K562 (cell line): Measurements from ENCODE around the gene CFAP70. TPM values are rescaled to one million over a fixed set of nuclear protein-coding genes. Genes with fewer than 3 reads are reported as not detected.

Experiments
- ATF2 ChIP-seq: sonication (generic); formaldehyde crosslinking; IDR thresholded peaks from 2 replicates; pipeline ENCODE4 v1.8.1; 2022; ENCODE audit warnings: missing genetic modification reagents
- CHD4 ChIP-seq: fragments of 200-600 bp; sonication (generic); IDR thresholded peaks from 3 replicates; pipeline ENCODE4 v1.6.1; 2012; ENCODE audit warnings: low read depth, mild to moderate bottlenecking, mixed read lengths, low read length, inconsistent platforms; ENCODE audit not compliant: insufficient read depth, insufficient replicate concordance, poor library complexity, severe bottlenecking
- CLOCK ChIP-seq: fragments of 250-450 bp; sonication (Bioruptor Pico); IDR thresholded peaks from 2 replicates; pipeline ENCODE4 v1.4.0; 2020; ENCODE audit warnings: mild to moderate bottlenecking, moderate library complexity, borderline replicate concordance
- E2F1 ChIP-seq: sonication (generic); formaldehyde crosslinking; IDR thresholded peaks from 2 replicates; pipeline ENCODE4 v1.8.1; 2023; ENCODE audit warnings: mild to moderate bottlenecking, missing genetic modification reagents, moderate library complexity
- GABPB2 ChIP-seq: fragments of 250-450 bp; sonication (Bioruptor Pico); conservative IDR thresholded peaks from 2 replicates; pipeline ENCODE4 v1.5.1; 2021; ENCODE audit warnings: mild to moderate bottlenecking
- GATAD2B ChIP-seq: fragments of 450-650 bp; IDR thresholded peaks from 2 replicates; pipeline ENCODE4 v1.6.1; 2017; ENCODE audit warnings: mild to moderate bottlenecking, borderline replicate concordance
- KAT8 ChIP-seq: fragments of 450-650 bp; IDR thresholded peaks from 2 replicates; pipeline ENCODE4 v1.6.1; 2016; ENCODE audit warnings: low read depth, mild to moderate bottlenecking
- MAFF ChIP-seq: IDR thresholded peaks from 2 replicates; pipeline ENCODE4 v1.6.1; 2012; ENCODE audit warnings: low read length, improper control_type of control experiment
- NRF1 ChIP-seq, 2 experiments: fragments of 450-650 bp; IDR thresholded peaks in 1 of 2; conservative IDR thresholded peaks in 1 of 2; 2 replicates each; pipeline ENCODE4 v1.6.1; 2014; ENCODE audit warnings: mild to moderate bottlenecking in 2 of 2
- NUFIP1 ChIP-seq: fragments of 450-650 bp; IDR thresholded peaks from 2 replicates; pipeline ENCODE4 v1.6.1; 2018; ENCODE audit not compliant: partially characterized antibody
- TCF7 ChIP-seq: sonication (generic); IDR thresholded peaks from 2 replicates; pipeline ENCODE4 v1.6.1; 2016; ENCODE audit warnings: antibody characterized with exemption, borderline replicate concordance
- TFE3 ChIP-seq: fragments of 450-650 bp; formaldehyde crosslinking; IDR thresholded peaks from 2 replicates; pipeline ENCODE4 v1.4.0; 2020; ENCODE audit warnings: mild to moderate bottlenecking, mixed read lengths
- TRIM28 ChIP-seq: fragments of 450-650 bp; IDR thresholded peaks from 2 replicates; pipeline ENCODE4 v1.6.1; 2017
- ZMIZ1 ChIP-seq, 2 experiments: fragments of 150-350 bp in 1 of 2; IDR thresholded peaks; 2 replicates each; pipeline ENCODE4 v1.6.1; 2012 to 2016; ENCODE audit warnings: low read depth in 2 of 2, low read length in 2 of 2, mild to moderate bottlenecking in 1 of 2, moderate library complexity in 1 of 2
- polyA plus RNA-seq, 8 experiments: library from polyadenylated mRNA; depleted of rRNA in 4 of 8; stranded (reverse) in 5 of 8; unstranded in 3 of 8; fragments of >200 nt; fragmentation: Nextera tagmentation in 2 of 8; fragmentation: Illumina TruSeq in 1 of 8; extraction: Ambion mirVana in 2 of 8; extraction: Trizol in 1 of 8; gene quantifications; 2 replicates each; pipeline versions ENCODE4 v1.2.1 to v1.2.3, GENCODE V29; 2011 to 2014; ENCODE audit warnings: inconsistent platforms in 1 of 8, missing spikeins in 1 of 8
- total RNA-seq, 7 experiments: library from RNA; depleted of rRNA in 6 of 7; stranded (reverse); fragments of >200 nt in 6 of 7; fragmentation: Illumina TruSeq in 2 of 7; extraction: Trizol in 2 of 7; gene quantifications; 2 replicates each; pipeline versions ENCODE4 v1.2.1 to v1.2.3, GENCODE V29; 2011 to 2021; ENCODE audit warnings: low replicate concordance in 1 of 7

CFAP70 gene
- total and polyA plus RNA-seq, 9 of the 15 experiments (the other 6 are each of a cell fraction or from before 2014, with no cell fraction given), result 0.27 to 1.6 (median 0.86) TPM

- TF ChIP-seq CHD4, result no peak
- no peak for TF ChIP-seq MAFF
- TF ChIP-seq KAT8, result no peak
- TF ChIP-seq GABPB2 (CRISPR knock-in tag), result no peak
- peak in 1 of 2 experiments; percentile 75; a peak in 1 of 4 replicates for TF ChIP-seq ZMIZ1 (IDR thresholded peaks at IDR 0.05; ENCODE audit: low read depth in 2 of 2, low read length in 2 of 2)
- peak; percentile 37; the same call in 1 of the 2 replicates for TF ChIP-seq TCF7
- TF ChIP-seq TRIM28, result no peak
- peak; percentile 70; the same call in 1 of the 2 replicates for TF ChIP-seq CLOCK
- TF ChIP-seq NRF1 (conservative IDR thresholded peaks at IDR 0.05 in 1 of 2, IDR thresholded peaks at IDR 0.05 in 1 of 2), result peak; percentile 49 to 63
- peak; percentile 32; the same call in 1 of the 2 replicates for TF ChIP-seq TFE3 (CRISPR knock-in tag)
- TF ChIP-seq E2F1 (CRISPR knock-in tag), result peak; percentile 66; the same call in 1 of the 2 replicates
- no peak for TF ChIP-seq GATAD2B
- TF ChIP-seq NUFIP1, result no peak
- TF ChIP-seq ATF2, result no peak
Measured at GRCh38 chr10:73252445-73253224, 106.0 kb downstream of the CFAP70 start, which contains the start of gene MRPS16 (continued).
